ENCODE data around the gene PRICKLE1.

PRICKLE1 gene

DNA sequence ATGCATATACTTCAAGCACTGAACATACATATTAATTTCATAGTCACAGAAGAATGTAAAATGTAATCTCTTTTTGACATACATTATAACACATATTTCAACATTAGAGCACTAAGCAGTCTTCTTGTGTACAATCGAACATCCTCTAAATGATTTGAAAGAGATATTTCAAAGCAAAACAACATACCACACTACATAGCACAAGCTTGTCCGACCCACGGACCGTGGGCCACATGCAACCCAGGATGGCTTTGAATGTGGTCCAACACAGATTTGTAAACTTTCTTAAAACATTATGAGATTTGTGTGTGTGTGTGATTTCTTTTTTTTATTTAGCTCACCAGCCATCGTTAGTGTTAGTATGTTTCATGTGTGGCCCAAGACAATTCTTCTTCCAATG lies 7.0 kb downstream of the PRICKLE1 start:
- no peaks in the 10 kb centered on the region for H3K4me1 Mint-ChIP-seq
- H3K9me3 Mint-ChIP-seq: no peaks in the 10 kb centered on the region
- no peak overlapping the region for H3K27ac Mint-ChIP-seq
- H3K4me3 Mint-ChIP-seq: no peak overlapping the region
- CTCF ChIA-PET: no interaction called here
- DNase-seq: no peak
- peaks cover 24% of the 10 kb centered on the region for H3K27me3 Mint-ChIP-seq
- no peaks in the 10 kb centered on the region for H3K36me3 Mint-ChIP-seq

- H3K9me3 Mint-ChIP-seq: no peaks in the 10 kb centered on the region
- H3K4me1 Mint-ChIP-seq: no peaks in the 10 kb centered on the region
- no peaks in the 10 kb centered on the region for H3K36me3 Mint-ChIP-seq
- peaks cover 19% of the 10 kb centered on the region for H3K27me3 Mint-ChIP-seq
- CTCF ChIA-PET: no interaction called here
- no peak overlapping the region for H3K4me3 Mint-ChIP-seq
- DNase-seq: no peak
- H3K27ac Mint-ChIP-seq: no peak overlapping the region
These were observed 7.5 kb downstream of the PRICKLE1 start for GRCh38 chr12:42582050-42582449.

GRCh38 chr12:42576374-42576773 lies 13.2 kb downstream of the PRICKLE1 start:
- no peak overlapping the region for H3K27ac Mint-ChIP-seq
- no peaks in the 10 kb centered on the region for H3K4me1 Mint-ChIP-seq
- CTCF ChIA-PET: no interaction called here
- H3K4me3 Mint-ChIP-seq: no peak overlapping the region
- no peak for DNase-seq
- H3K9me3 Mint-ChIP-seq: no peaks in the 10 kb centered on the region
- H3K36me3 Mint-ChIP-seq: no peaks in the 10 kb centered on the region
- peaks cover 8% of the 10 kb centered on the region for H3K27me3 Mint-ChIP-seq

DNA sequence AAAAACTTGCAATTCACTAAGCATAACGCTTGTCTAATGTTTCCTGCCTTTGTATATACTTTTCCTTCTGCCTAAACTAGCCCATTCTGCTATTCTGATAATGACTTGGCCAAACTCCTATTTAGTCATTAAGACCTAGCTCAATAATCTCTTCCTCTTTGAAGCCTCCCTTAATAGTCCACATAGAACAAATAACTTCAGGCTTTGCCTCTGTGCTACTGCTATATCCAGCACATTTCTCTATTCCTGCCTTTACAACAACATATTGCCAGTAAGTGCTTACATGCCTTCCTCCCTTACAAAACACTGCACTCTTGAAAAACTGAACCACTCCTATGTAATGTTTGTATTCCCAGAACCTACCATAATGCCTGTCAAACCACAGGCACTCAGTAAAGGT lies 13.8 kb downstream of the PRICKLE1 start:
- Mint-ChIP-seq H3K27me3 (peaks cover 6% of the 10 kb centered on the region), H3K36me3 (no peaks in the 10 kb centered on the region), H3K4me3 (no peak overlapping the region), H3K4me1 (no peaks in the 10 kb centered on the region), H3K27ac (no peak overlapping the region), H3K9me3 (no peaks in the 10 kb centered on the region)
- CTCF ChIA-PET: no interaction called here
- DNase-seq: no peak

- H3K9me3 Mint-ChIP-seq: no peaks in the 10 kb centered on the region
- H3K27ac Mint-ChIP-seq: no peak overlapping the region
- no peak for DNase-seq
- CTCF ChIA-PET: no interaction called here
- no peak overlapping the region for H3K4me3 Mint-ChIP-seq
- peaks cover 4% of the 10 kb centered on the region for H3K27me3 Mint-ChIP-seq
- H3K36me3 Mint-ChIP-seq: no peaks in the 10 kb centered on the region
- H3K4me1 Mint-ChIP-seq: no peaks in the 10 kb centered on the region
These were observed 14.7 kb downstream of the PRICKLE1 start for GRCh38 chr12:42574851-42575266.

GRCh38 chr12:42571327-42572009 lies 18.1 kb downstream of the PRICKLE1 start:
- H3K36me3 Mint-ChIP-seq: no peaks in the 10 kb centered on the region
- no peaks in the 10 kb centered on the region for H3K9me3 Mint-ChIP-seq
- CTCF ChIA-PET: interaction anchor here (1.1 to 1.3 kb wide), 2 partner anchors 21 to 443 kb away, joined by 3 read pairs; no protein-coding TSS in a partner anchor
- no peaks in the 10 kb centered on the region for H3K27me3 Mint-ChIP-seq
- H3K27ac Mint-ChIP-seq: no peak overlapping the region
- H3K4me1 Mint-ChIP-seq: no peaks in the 10 kb centered on the region
- H3K4me3 Mint-ChIP-seq: no peak overlapping the region
- no peak for DNase-seq

GRCh38 chr12:42570076-42570475 lies 19.5 kb downstream of the PRICKLE1 start:
- no peak for DNase-seq
- H3K4me1 Mint-ChIP-seq: no peaks in the 10 kb centered on the region
- H3K9me3 Mint-ChIP-seq: no peaks in the 10 kb centered on the region
- no peak overlapping the region for H3K4me3 Mint-ChIP-seq
- CTCF ChIA-PET: interaction anchor here (1.4 to 1.5 kb wide), 2 partner anchors 91 to 545 kb away, joined by 4 to 6 read pairs; no protein-coding TSS in a partner anchor
- no peaks in the 10 kb centered on the region for H3K36me3 Mint-ChIP-seq
- no peak overlapping the region for H3K27ac Mint-ChIP-seq
- peaks cover 10% of the 10 kb centered on the region for H3K27me3 Mint-ChIP-seq

DNA sequence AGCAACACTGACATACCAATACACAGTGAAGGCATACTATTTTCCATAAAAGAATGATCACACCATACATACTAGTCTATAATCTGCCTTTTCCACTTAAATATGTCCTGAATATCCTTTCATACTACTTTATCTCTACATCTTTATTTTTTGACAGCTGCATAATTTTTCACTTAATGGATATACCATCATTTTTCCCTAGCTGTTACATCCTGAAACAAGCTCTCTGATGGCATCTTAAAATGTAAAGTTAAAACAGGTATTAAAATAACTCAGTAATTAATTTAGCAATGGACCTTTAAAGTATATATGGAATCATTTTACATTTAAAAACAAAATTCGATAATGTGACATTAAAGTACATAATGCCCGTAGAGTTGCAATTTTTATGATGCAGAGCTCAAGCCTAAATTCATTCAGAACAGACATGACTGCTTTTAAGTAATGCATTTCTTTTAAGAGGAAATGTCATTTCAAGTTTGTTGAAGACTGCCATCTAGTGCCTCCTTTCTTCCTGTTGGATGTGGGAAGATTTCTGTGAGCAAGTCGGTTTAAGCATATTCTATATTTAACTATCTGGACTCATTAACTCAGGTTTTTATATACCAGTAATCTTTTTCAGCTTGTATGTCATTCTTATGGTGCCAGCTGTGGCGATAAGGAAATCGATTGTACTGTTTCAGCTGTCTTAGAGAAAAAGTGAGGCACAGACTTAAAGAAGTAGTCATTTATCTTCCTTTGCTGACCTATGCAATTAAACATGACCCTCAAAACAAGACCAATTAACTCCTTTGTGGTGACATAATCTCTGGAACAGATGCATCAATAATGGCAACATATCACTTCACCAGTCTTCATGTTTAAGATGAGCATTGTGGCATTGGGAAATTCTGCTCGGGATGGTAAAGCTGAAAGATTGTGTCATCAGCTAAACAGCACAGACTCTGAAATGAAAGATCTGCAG lies 20.3 kb downstream of the PRICKLE1 start:
- no peak for DNase-seq
- Mint-ChIP-seq H3K4me3 (no peak overlapping the region), H3K9me3 (no peaks in the 10 kb centered on the region), H3K36me3 (no peaks in the 10 kb centered on the region), H3K27me3 (peaks cover 13% of the 10 kb centered on the region), H3K4me1 (no peaks in the 10 kb centered on the region), H3K27ac (no peak overlapping the region)
- CTCF ChIA-PET: interaction anchor here (0.9 to 1.5 kb wide), 7 partner anchors 9 to 545 kb away, joined by 3 to 6 read pairs (median 4); no protein-coding TSS in a partner anchor

DNA sequence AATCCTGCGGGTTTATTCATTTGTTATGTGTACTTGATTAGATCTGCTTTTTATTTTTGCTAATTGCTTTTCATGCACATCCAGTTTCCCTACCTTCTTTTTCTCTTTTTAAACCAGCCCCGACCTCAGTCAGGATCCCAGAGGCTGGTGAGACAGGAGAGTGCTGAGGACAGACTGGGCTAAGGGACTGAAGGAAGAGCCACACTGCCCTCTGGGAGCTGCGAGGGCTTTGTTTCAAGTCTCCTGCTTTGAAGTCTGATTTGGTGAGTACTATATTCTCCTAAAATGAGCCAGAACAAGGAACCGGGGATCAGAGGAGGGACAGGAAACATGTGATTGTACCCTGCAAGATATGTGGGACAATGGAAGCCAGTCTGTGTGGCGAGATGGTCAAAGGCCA lies 23.9 kb downstream of the PRICKLE1 start:
- peaks cover 13% of the 10 kb centered on the region for H3K27me3 Mint-ChIP-seq
- H3K36me3 Mint-ChIP-seq: no peaks in the 10 kb centered on the region
- no peaks in the 10 kb centered on the region for H3K4me1 Mint-ChIP-seq
- no peak for DNase-seq
- CTCF ChIA-PET: no interaction called here
- H3K27ac Mint-ChIP-seq: no peak overlapping the region
- no peaks in the 10 kb centered on the region for H3K9me3 Mint-ChIP-seq
- H3K4me3 Mint-ChIP-seq: no peak overlapping the region

- H3K36me3 Mint-ChIP-seq: no peaks in the 10 kb centered on the region
- no peaks in the 10 kb centered on the region for H3K4me1 Mint-ChIP-seq
- no peaks in the 10 kb centered on the region for H3K9me3 Mint-ChIP-seq
- no peak overlapping the region for H3K4me3 Mint-ChIP-seq
- no peak for DNase-seq
- H3K27ac Mint-ChIP-seq: no peak overlapping the region
- CTCF ChIA-PET: no interaction called here
- peaks cover 13% of the 10 kb centered on the region for H3K27me3 Mint-ChIP-seq
These were observed 24.6 kb downstream of the PRICKLE1 start for GRCh38 chr12:42564996-42565395.

- Mint-ChIP-seq H3K27ac (no peak overlapping the region), H3K9me3 (no peaks in the 10 kb centered on the region), H3K4me1 (no peaks in the 10 kb centered on the region), H3K36me3 (no peaks in the 10 kb centered on the region), H3K27me3 (peaks cover 13% of the 10 kb centered on the region), H3K4me3 (no peak overlapping the region)
- CTCF ChIA-PET: no interaction called here
- DNase-seq: no peak
These were observed 25.0 kb downstream of the PRICKLE1 start for GRCh38 chr12:42564556-42564955.

DNA sequence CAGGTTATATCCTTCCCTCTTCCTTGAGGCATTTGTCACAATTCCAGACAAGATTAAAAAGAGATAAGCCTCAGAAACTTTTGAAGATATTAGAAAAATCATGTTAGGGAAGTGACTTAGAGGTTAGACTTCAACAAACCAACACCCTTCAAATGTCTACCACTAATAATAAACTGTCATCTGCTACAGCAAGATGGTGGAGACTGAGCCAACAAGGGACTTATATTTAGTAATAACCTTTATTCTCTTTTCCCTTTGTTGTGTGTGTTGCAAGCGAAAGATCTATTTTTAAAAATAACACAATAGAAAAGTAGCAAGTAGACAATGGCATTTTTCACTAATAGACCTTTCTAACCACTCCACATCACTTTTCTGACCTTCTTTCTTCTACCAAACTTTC lies 28.6 kb downstream of the PRICKLE1 start:
- Mint-ChIP-seq H3K27ac (no peak overlapping the region), H3K27me3 (peaks cover 14% of the 10 kb centered on the region), H3K9me3 (no peaks in the 10 kb centered on the region), H3K4me3 (no peak overlapping the region), H3K36me3 (no peaks in the 10 kb centered on the region), H3K4me1 (no peaks in the 10 kb centered on the region)
- CTCF ChIA-PET: no interaction called here
- DNase-seq: no peak

- H3K27ac Mint-ChIP-seq: no peak overlapping the region
- peaks cover 4% of the 10 kb centered on the region for H3K27me3 Mint-ChIP-seq
- CTCF ChIA-PET: interaction anchor here (1.0 to 1.5 kb wide), 2 partner anchors 9 to 55 kb away, joined by 3 to 4 read pairs; no protein-coding TSS in a partner anchor
- H3K36me3 Mint-ChIP-seq: no peaks in the 10 kb centered on the region
- H3K4me3 Mint-ChIP-seq: no peak overlapping the region
- no peak for DNase-seq
- no peaks in the 10 kb centered on the region for H3K4me1 Mint-ChIP-seq
- no peaks in the 10 kb centered on the region for H3K9me3 Mint-ChIP-seq
These were observed 31.9 kb downstream of the PRICKLE1 start for GRCh38 chr12:42557586-42558172.

DNA sequence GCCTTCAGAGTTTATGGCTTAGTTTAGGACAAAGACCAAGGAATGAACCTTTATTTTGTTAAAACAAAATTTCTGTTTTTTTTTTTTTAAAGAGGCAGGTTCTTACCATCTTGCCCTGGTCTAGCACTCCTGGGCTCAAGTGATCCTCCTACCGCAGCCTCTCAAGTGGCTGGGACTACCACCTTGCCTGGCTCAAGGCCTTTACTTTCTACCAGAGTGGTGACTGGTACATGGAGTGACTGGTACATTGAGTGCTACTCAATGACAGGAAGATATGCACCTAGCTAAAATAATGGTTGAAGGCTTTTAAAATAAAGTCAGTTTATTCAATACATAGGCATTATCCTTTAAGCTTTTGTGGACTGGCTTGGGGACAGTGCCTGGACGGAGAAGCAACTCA lies 32.6 kb downstream of the PRICKLE1 start:
- no peaks in the 10 kb centered on the region for H3K9me3 Mint-ChIP-seq
- no peak overlapping the region for H3K4me3 Mint-ChIP-seq
- H3K4me1 Mint-ChIP-seq: no peaks in the 10 kb centered on the region
- CTCF ChIA-PET: interaction anchor here (1.0 to 1.5 kb wide), 2 partner anchors 10 to 54 kb away, joined by 3 to 4 read pairs; no protein-coding TSS in a partner anchor
- H3K27me3 Mint-ChIP-seq: peaks cover 4% of the 10 kb centered on the region
- no peaks in the 10 kb centered on the region for H3K36me3 Mint-ChIP-seq
- DNase-seq: no peak
- no peak overlapping the region for H3K27ac Mint-ChIP-seq

Measured in activated naive CD4-positive, alpha-beta T cell treated with anti-CD3 and anti-CD28 coated beads, Interleukin-2, amount 10 ng/mL, durations not matched to agents 7 days and 5 days (primary cell).